ENCODE measurements around the gene GALNT4. TPM values are rescaled to one million over a fixed set of nuclear protein-coding genes. Genes with fewer than 3 reads are reported as not detected.

Gene GALNT4
- total and polyA plus RNA-seq, 9 of the 15 experiments (the other 6 are each of a cell fraction or from before 2014, with no cell fraction given) = 1.2 to 4.6 (median 3.4) TPM

GRCh38 chr12:89481213-89481914, 43.2 kb downstream of the GALNT4 start (continued):
- TF ChIP-seq ZNF398 (CRISPR knock-in tag; IDR thresholded peaks at IDR 0.05) (no peak), ZNF655 (CRISPR knock-in tag; IDR thresholded peaks at IDR 0.05) (no peak), KDM2B (CRISPR knock-in tag; IDR thresholded peaks at IDR 0.05) (no peak), RBM39 (optimal IDR thresholded peaks at IDR 0.05; ENCODE audit: low read depth, low read length) (no peak), ZNF431 (CRISPR knock-in tag; IDR thresholded peaks at IDR 0.05) (no peak), SMAD4 (CRISPR knock-in tag; conservative IDR thresholded peaks at IDR 0.05) (no peak), ZNF696 (CRISPR knock-in tag; conservative IDR thresholded peaks at IDR 0.05) (no peak), ZNF324 (CRISPR knock-in tag; IDR thresholded peaks at IDR 0.05) (no peak)
